ENCODE measurements around the gene TMEM219.
"Not testable (repeated sequence)": the region's sequence is repeated elsewhere in the genome, so short reads cannot be mapped to it uniquely, and the experiment has no call there.

TMEM219 gene

DNA sequence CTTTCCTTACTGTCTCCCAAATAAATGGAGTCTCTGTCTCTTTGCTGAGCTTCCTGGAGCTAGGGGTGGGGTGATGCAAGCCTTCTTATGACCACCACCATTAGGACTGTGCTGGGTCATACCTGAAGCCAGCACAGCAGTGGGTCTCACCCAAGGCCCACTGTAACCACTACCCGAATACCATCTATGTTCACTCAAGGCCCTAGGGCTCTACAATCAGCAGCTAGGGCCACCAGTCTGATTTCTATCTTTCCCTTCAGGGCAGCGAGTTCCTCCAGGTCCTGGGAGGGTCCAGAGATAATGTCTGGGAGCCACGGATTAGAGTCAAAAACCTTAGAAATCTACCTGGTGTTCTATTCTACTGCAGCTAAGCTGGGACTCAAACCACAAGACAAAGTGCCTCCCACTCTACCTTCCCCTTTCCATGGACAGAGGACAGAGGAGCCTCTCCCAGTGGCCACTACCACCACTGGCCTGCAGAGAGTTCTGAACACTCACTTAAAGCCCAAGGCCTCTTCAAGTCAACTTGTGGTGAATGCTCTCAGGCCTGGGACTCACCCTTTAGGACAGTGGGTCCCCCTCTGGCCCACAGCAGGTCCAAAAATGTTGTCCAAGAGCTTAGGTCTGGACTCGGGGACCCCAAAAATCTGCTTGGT lies 10.9 kb upstream of the TMEM219 start:
- no peak for DNase-seq (ENCODE audit: low read depth in 1 of 2, low spot score in 1 of 2)

GRCh38 chr16:29951625-29952365 lies 10.1 kb upstream of the TMEM219 start:
- no peak for DNase-seq (ENCODE audit: low read depth in 1 of 2, low spot score in 1 of 2)

DNA sequence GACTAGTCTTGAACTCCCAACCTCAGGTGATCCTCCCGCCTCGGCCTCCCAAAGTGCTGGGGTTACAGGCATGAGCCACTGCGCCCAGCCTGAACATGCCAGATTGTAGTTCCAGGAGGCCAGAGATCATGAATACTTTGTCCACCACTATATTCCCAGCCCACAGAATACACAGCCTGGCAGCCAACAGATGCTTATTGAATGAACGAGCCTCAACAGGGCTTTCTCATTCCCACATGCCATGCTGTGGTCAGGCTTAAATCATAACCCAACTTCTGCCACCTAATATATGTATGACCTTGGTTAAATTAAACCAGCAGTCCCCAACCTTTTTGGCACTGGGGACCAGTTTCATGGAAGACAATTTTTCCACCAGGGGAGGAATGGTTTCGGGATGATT lies 3.1 kb upstream of the TMEM219 start:
- no peak for DNase-seq (ENCODE audit: low read depth in 1 of 2, low spot score in 1 of 2)

- no peak for DNase-seq (ENCODE audit: low read depth in 1 of 2, low spot score in 1 of 2)
Observed at GRCh38 chr16:29959293-29959692, 2.6 kb upstream of the TMEM219 start.

- DNase-seq (ENCODE audit: low read depth in 1 of 2, low spot score in 1 of 2) = not testable (repeated sequence)
Observed at GRCh38 chr16:29959821-29960220, 2.1 kb upstream of the TMEM219 start.

DNA sequence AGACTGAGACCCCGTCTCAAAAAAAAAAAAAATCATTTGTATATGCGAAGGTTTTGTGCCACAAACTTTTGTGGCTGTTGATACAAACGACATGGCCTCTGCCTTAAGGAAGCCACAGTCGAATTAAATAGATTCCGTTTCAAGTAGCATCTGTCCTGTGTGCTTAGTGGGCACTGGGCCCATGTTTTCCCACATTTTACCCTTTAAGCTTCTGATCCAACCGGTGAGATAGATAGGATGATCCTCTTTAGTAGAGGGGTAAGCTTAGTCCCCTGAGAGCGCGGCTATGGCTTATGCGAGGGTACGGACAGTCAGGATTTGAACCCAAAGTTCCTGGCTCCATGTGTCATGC lies 776 bp upstream of the TMEM219 start:
- DNase-seq (ENCODE audit: low read depth in 1 of 2, low spot score in 1 of 2) = no peak

DNA sequence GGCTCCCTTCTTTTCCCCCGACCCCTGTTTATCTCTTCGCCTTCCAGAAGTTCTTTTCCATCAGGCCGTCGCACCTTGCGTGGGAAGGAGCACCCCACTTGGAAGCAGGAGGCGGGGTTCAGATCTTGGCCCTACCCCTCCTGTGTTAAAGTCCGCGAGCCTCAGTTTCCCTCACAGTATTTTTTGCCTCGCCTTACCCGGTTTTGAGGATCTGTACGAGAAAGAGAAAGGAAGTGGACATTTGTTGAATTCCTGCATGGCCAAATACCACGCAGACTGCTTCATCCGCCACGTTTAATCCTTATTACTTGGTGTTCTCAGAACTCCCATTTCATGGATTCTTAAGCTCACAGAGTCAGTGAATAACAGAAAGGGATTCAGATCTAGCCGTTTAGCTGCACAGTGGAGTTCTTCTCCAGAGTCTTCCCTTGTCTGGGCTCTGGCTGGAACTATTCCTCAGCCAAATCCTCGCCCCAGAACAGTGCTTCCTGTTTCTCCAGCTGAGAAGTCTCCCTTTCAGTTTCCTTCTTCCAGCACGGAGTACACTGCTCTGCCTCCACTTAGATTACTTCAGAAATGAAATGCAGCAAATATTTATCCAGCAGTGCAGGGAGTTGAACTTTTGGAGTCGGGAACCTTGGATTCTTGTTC lies 590 bp downstream of the TMEM219 start:
- no peak for DNase-seq (ENCODE audit: low read depth in 1 of 2, low spot score in 1 of 2)

- no peak for DNase-seq (ENCODE audit: low read depth in 1 of 2, low spot score in 1 of 2)
Observed at GRCh38 chr16:29963021-29963743, 1.3 kb downstream of the TMEM219 start.

- DNase-seq (ENCODE audit: low read depth in 1 of 2, low spot score in 1 of 2) = no peak
Observed at GRCh38 chr16:29968205-29968604, 6.3 kb downstream of the TMEM219 start.

GRCh38 chr16:29971304-29971703 lies 9.4 kb downstream of the TMEM219 start:
- no peak for DNase-seq (ENCODE audit: low read depth in 1 of 2, low spot score in 1 of 2)

- no peak for DNase-seq (ENCODE audit: low read depth in 1 of 2, low spot score in 1 of 2)
Observed at GRCh38 chr16:29972500-29972899, 10.6 kb downstream of the TMEM219 start.

DNA sequence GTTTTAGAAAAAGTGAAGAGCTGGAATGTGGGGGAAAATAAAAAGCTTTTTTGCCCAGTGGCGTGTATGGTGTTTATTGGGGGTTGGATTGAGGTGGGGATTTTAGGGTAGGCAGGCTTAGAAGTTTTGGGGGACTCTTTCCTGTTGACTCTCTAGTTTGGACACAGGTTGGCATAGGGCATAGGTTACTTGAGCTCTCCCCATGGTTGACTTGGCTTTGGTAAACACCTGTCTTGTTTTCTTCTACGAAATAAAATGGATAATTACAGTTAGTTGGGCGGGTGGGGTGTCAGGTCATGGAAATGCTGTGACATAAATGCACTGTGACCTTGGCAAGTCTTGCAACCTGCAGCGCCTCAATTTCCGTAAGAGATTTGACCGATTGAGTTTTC lies 11.1 kb downstream of the TMEM219 start:
- no peak for DNase-seq (ENCODE audit: low read depth in 1 of 2, low spot score in 1 of 2)

GRCh38 chr16:29973384-29974246 lies 11.7 kb downstream of the TMEM219 start, which contains the start of gene TAOK2:
Gene TAOK2, plus strand, starts transcription at chr16:29973868. Its CDS starts 3,905 bp downstream, at chr16:29977773.
- DNase-seq (ENCODE audit: low read depth in 1 of 2, low spot score in 1 of 2) = peak; percentile 84 to 85

GRCh38 chr16:29974291-29975133 lies 12.6 kb downstream of the TMEM219 start:
- DNase-seq (ENCODE audit: low read depth in 1 of 2, low spot score in 1 of 2) = no peak

GRCh38 chr16:29975134-29975538 lies 13.3 kb downstream of the TMEM219 start:
- no peak for DNase-seq (ENCODE audit: low read depth in 1 of 2, low spot score in 1 of 2)

DNA sequence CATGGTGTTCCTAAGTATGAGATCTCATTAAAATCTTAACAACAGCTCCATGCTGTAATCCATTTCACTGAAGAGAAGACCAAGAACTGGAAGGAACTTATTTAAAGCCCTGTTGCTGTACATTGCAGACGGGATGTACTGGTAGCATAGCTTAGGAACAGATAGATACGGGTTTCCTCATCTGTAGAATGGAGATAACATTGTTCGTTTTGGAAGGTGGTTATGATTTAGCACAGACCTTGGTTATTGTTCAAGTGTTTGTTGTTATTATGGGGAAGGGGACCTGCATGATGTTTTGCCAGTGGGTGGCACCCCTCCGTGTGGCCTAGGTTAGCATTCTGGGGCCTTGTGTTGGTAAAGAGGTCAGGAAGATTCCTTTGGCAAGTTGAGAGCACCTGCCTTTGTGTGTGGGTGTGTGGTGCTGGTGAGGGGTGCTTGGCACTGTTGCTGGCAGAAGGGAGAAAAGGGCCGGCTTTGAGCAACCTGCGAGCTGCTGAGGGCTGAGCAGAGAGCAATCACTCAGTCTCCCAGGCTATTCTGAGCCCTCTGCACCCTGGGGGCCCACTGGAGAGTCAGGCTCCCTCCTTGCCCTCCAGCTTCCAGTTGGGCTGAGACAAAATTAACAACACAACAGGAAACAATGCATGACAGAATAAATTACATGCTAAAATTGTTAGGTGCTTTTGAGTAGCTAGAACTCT lies 14.1 kb downstream of the TMEM219 start:
- DNase-seq (ENCODE audit: low read depth in 1 of 2, low spot score in 1 of 2) = no peak

DNA sequence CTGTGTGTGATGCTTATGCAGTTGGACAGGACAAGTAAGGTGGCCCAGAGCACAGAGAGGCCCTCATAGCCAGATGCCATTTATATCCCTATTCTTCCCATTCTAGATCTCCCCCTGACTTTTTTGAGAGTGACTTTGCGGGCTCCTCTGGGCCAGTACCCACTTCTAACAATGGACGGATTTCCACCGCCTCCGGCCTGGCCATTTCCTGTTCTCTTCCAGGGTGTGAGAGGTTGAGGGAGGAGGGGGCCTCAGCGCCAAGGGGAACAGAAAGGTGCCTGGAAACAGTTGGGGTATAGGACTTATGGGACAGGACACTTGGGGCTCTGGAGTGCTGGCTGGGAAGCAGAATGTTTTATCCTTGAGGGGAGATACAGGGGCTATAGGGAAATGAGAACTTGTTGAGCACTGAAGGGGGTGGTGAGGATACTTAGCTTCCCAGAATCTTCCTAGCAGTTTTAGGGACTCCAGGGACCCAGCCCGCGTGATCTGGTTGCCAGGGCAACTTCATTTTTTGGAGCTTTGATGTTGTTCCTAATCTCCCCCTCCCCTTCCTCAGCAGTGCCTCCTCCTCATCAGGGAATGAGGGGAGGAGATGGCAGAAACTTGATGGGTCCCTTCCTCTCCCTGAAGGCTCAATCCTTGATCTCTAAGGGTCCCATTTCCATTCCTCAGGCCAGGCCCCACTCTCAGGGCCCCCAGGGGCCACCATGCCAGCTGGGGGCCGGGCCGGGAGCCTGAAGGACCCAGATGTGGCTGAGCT lies 15.4 kb downstream of the TMEM219 start:
- DNase-seq (ENCODE audit: low read depth in 1 of 2, low spot score in 1 of 2) = no peak

- no peak for DNase-seq (ENCODE audit: low read depth in 1 of 2, low spot score in 1 of 2)
Observed at GRCh38 chr16:29978081-29978480, 16.2 kb downstream of the TMEM219 start.
